ENCODE data around the gene BTBD9.

BTBD9 gene

GRCh38 chr6:38284802-38285394 lies 354.8 kb downstream of the BTBD9 start:
- Histone ChIP-seq H3K4me3 (ENCODE audit: low read depth, low read length) (no peak overlapping the region), H3K36me3 (no peaks in the 10 kb centered on the region), H3K27me3 (no peaks in the 10 kb centered on the region), H3K4me1 (no peaks in the 10 kb centered on the region), H3K9me3 (no peaks in the 10 kb centered on the region)
- TF ChIP-seq CTCF (IDR thresholded peaks at IDR 0.05; ENCODE audit: low read depth, low read length): no peak
- no peak for DNase-seq

- no peaks in the 10 kb centered on the region for H3K9me3 ChIP-seq
- TF ChIP-seq CTCF (IDR thresholded peaks at IDR 0.05; ENCODE audit: low read depth, low read length): no peak
- H3K4me1 ChIP-seq: no peaks in the 10 kb centered on the region
- no peak overlapping the region for H3K4me3 ChIP-seq (ENCODE audit: low read depth, low read length)
- H3K27me3 ChIP-seq: no peaks in the 10 kb centered on the region
- H3K36me3 ChIP-seq: no peaks in the 10 kb centered on the region
- DNase-seq: no peak
Measured at GRCh38 chr6:38283734-38284362, 355.9 kb downstream of the BTBD9 start.

- no peak for DNase-seq
- no peaks in the 10 kb centered on the region for H3K4me1 ChIP-seq
- H3K27me3 ChIP-seq: no peaks in the 10 kb centered on the region
- H3K4me3 ChIP-seq (ENCODE audit: low read depth, low read length): no peak overlapping the region
- H3K36me3 ChIP-seq: no peaks in the 10 kb centered on the region
- no peak for TF ChIP-seq CTCF (IDR thresholded peaks at IDR 0.05; ENCODE audit: low read depth, low read length)
- no peaks in the 10 kb centered on the region for H3K9me3 ChIP-seq
Measured at GRCh38 chr6:38282911-38283310, 356.8 kb downstream of the BTBD9 start.

- Histone ChIP-seq H3K9me3 (no peaks in the 10 kb centered on the region), H3K36me3 (no peaks in the 10 kb centered on the region), H3K27me3 (no peaks in the 10 kb centered on the region), H3K4me3 (ENCODE audit: low read depth, low read length) (no peak overlapping the region), H3K4me1 (no peaks in the 10 kb centered on the region)
- no peak for TF ChIP-seq CTCF (IDR thresholded peaks at IDR 0.05; ENCODE audit: low read depth, low read length)
- no peak for DNase-seq
Measured at GRCh38 chr6:38281126-38281525, 358.6 kb downstream of the BTBD9 start.

- no peak for TF ChIP-seq CTCF (IDR thresholded peaks at IDR 0.05; ENCODE audit: low read depth, low read length)
- H3K9me3 ChIP-seq: no peaks in the 10 kb centered on the region
- no peaks in the 10 kb centered on the region for H3K27me3 ChIP-seq
- H3K4me1 ChIP-seq: no peaks in the 10 kb centered on the region
- no peak overlapping the region for H3K4me3 ChIP-seq (ENCODE audit: low read depth, low read length)
- no peaks in the 10 kb centered on the region for H3K36me3 ChIP-seq
- no peak for DNase-seq
Measured at GRCh38 chr6:38279963-38280588, 359.7 kb downstream of the BTBD9 start.

- Histone ChIP-seq H3K4me1 (no peaks in the 10 kb centered on the region), H3K36me3 (no peaks in the 10 kb centered on the region), H3K9me3 (no peaks in the 10 kb centered on the region), H3K27me3 (no peaks in the 10 kb centered on the region), H3K4me3 (ENCODE audit: low read depth, low read length) (no peak overlapping the region)
- DNase-seq: no peak
- peak; percentile 31 for TF ChIP-seq CTCF (IDR thresholded peaks at IDR 0.05; ENCODE audit: low read depth, low read length)
Measured at GRCh38 chr6:38279423-38279822, 360.3 kb downstream of the BTBD9 start.
